ENCODE data around the gene POC1A. TPM values are rescaled to one million over a fixed set of nuclear protein-coding genes. Genes with fewer than 3 reads are reported as not detected.

Gene POC1A
- total RNA-seq, 1 experiment from 2014 or later: 29.0 TPM

GRCh38 chr3:52117537-52117936 lies 36.7 kb downstream of the POC1A start:
- Histone ChIP-seq H3K27ac (ENCODE audit: insufficient read length, low read depth, low read length) (no peak overlapping the region), H3K79me2 (ENCODE audit: insufficient read depth, low read length) (no peaks in the 10 kb centered on the region), H3K9ac (ENCODE audit: extremely low read depth, insufficient read length, low read length) (no peak overlapping the region), H3T11ph (ENCODE audit: low read length) (no peak overlapping the region), H3K9me3 (ENCODE audit: control insufficient read depth, low read depth, low read length) (no peaks in the 10 kb centered on the region), H2BK20ac (ENCODE audit: low read depth, low read length, poor library complexity, severe bottlenecking) (no peak overlapping the region), H3K18ac (ENCODE audit: insufficient read length, low read depth, low read length) (no peak overlapping the region), H3K4me2 (ENCODE audit: insufficient read depth, insufficient read length, low read length) (no peak overlapping the region), H2BK15ac (ENCODE audit: low read depth, low read length) (no peak overlapping the region), H4K8ac (replicated peaks; ENCODE audit: insufficient read length, low read depth, low read length) (no peak overlapping the region), H2AFZ (ENCODE audit: low read length) (no peak overlapping the region), H4K91ac (ENCODE audit: insufficient read length, low read depth, low read length) (no peak overlapping the region), H2BK120ac (ENCODE audit: low read depth, low read length, poor library complexity, severe bottlenecking) (no peak overlapping the region), H3K27me3 (ENCODE audit: insufficient read depth, low read length) (no peaks in the 10 kb centered on the region), H3K4ac (ENCODE audit: low read depth, low read length) (no peak overlapping the region), H4K20me1 (ENCODE audit: control insufficient read depth, insufficient read depth, insufficient read length) (no peaks in the 10 kb centered on the region), H3K23ac (ENCODE audit: insufficient read length, low read depth, low read length) (no peak overlapping the region), H3K4me1 (ENCODE audit: insufficient read depth, low read length) (no peaks in the 10 kb centered on the region), H2AK5ac (ENCODE audit: insufficient read length, low read length) (no peak overlapping the region), H3K23me2 (ENCODE audit: insufficient read length, low read depth, low read length, poor library complexity, severe bottlenecking) (no peaks in the 10 kb centered on the region), H3K79me1 (ENCODE audit: insufficient read depth, low read depth, low read length, poor library complexity, severe bottlenecking) (no peaks in the 10 kb centered on the region), H2BK12ac (ENCODE audit: insufficient read length, low read depth, low read length) (no peak overlapping the region), H3K56ac (ENCODE audit: insufficient read length, low read depth, low read length) (no peak overlapping the region), H3K14ac (ENCODE audit: insufficient read depth, low read length) (no peak overlapping the region), H2BK5ac (ENCODE audit: insufficient read length, low read length) (no peak overlapping the region), H4K5ac (ENCODE audit: insufficient read length, low read depth, low read length) (no peak overlapping the region)
- Mint-ChIP-seq H3K4me1 (no peaks in the 10 kb centered on the region), H3K4me3 (no peak overlapping the region), H3K27me3 (ENCODE audit: low read depth) (no peaks in the 10 kb centered on the region), H3K36me3 (ENCODE audit: insufficient read depth in 1 of 3, low read depth in 3 of 3) (peaks cover 11 to 58% (median 48%) of the 10 kb centered on the region in 3 experiments; a peak in 6 of 7 replicates), H3K9me3 (no peaks in the 10 kb centered on the region), H3K27ac (no peak overlapping the region; a peak in 1 of 7 replicates)
- no peak for DNase-seq
- TF ChIP-seq CTCF (conservative IDR thresholded peaks at IDR 0.05): no peak
- no CpG with 5 or more reads among the region's 4 CpGs for WGBS (ENCODE audit: extremely low coverage, insufficient read length, low lambda C conversion rate)

All from H9 (cell line).